A673 (cell line): ENCODE results near the gene CCDC14. TPM values are rescaled to one million over a fixed set of nuclear protein-coding genes. Genes with fewer than 3 reads are reported as not detected.

Source experiments
- BruUV-seq: library from RNA; stranded (reverse); fragments of 400-500 nt; replicated peaks from 2 replicates; lab custom pipeline; 2021; lab: Mats Ljungman, UMichigan
- CTCF ChIA-PET: fragments of 300-600 bp; sonication (Branson Sonifier 250); formaldehyde crosslinking; loops from one replicate; lab custom pipeline; 2022; ENCODE audit warnings: antibody characterized with exemption; lab: Charles Lee
- POLR2A ChIA-PET: fragments of 300-600 bp; sonication (Branson Sonifier 250); formaldehyde crosslinking; loops from one replicate; lab custom pipeline; 2022; ENCODE audit warnings: antibody characterized with exemption; ENCODE audit not compliant: low non-redundant PET; lab: Charles Lee
- DNase-seq: peaks from one replicate; pipeline ENCODE4 v3.0.0-alpha.2; 2015; ENCODE audit warnings: low spot score
- H3K27ac ChIP-seq: fragments of 200-600 bp; sonication (generic); 2 replicates; pipeline ENCODE4 v1.5.1; 2016; ENCODE audit warnings: mixed run types, low read depth, mild to moderate bottlenecking, mixed read lengths, antibody characterized with exemption, low read length; ENCODE audit not compliant: poor library complexity, severe bottlenecking
- H3K27me3 ChIP-seq: fragments of 200-600 bp; sonication (generic); replicated peaks from 2 replicates; pipeline ENCODE4 v1.6.1; 2017; ENCODE audit warnings: mixed run types, low read depth, mild to moderate bottlenecking, mixed read lengths, antibody characterized with exemption, low read length; ENCODE audit not compliant: insufficient read depth, poor library complexity
- H3K36me3 ChIP-seq: fragments of 200-600 bp; sonication (generic); 2 replicates; pipeline ENCODE4 v1.6.1; 2016; ENCODE audit warnings: mixed run types, mild to moderate bottlenecking, mixed read lengths, antibody characterized with exemption, low read length; ENCODE audit not compliant: insufficient read depth, poor library complexity, severe bottlenecking
- H3K4me1 ChIP-seq: fragments of 200-600 bp; sonication (generic); 2 replicates; pipeline ENCODE4 v1.6.1; 2017; ENCODE audit warnings: mixed run types, mild to moderate bottlenecking, mixed read lengths, antibody characterized with exemption, low read length; ENCODE audit not compliant: insufficient read depth, poor library complexity, severe bottlenecking
- H3K4me3 ChIP-seq: fragments of 200-600 bp; sonication (generic); 2 replicates; pipeline ENCODE4 v1.5.1; 2016; ENCODE audit warnings: low read depth, mixed run types, mild to moderate bottlenecking, mixed read lengths, low read length; ENCODE audit not compliant: poor library complexity, severe bottlenecking
- H3K9me3 ChIP-seq: fragments of 200-600 bp; sonication (generic); 2 replicates; pipeline ENCODE4 v1.6.1; 2016; ENCODE audit warnings: mixed run types, low read depth, mild to moderate bottlenecking, mixed read lengths, antibody characterized with exemption, low read length; ENCODE audit not compliant: poor library complexity, severe bottlenecking
- EZH2 ChIP-seq: fragments of 200-600 bp; sonication (generic); IDR thresholded peaks from 2 replicates; pipeline ENCODE4 v1.6.1; 2017; ENCODE audit warnings: borderline replicate concordance, low read depth, mild to moderate bottlenecking, mixed read lengths, antibody characterized with exemption, low read length; ENCODE audit not compliant: poor library complexity, severe bottlenecking
- intact Hi-C: fragments of 100-400 bp; cut with micrococcal nuclease; formaldehyde crosslinking; loops from one replicate; pipeline ENCODE4 v1.10.0; 2022; ENCODE audit not compliant: unreplicated experiment
- total RNA-seq: library from RNA; stranded (reverse); gene quantifications from 2 replicates; pipeline ENCODE4 v1.2.3, GENCODE V29; 2021
- TF ChIP-seq, protein P1 (sequence below): fragments of 300-800, 200-600 bp; sonication (generic); conservative IDR thresholded peaks from 2 replicates; pipeline ENCODE4 v1.5.1; 2017; ENCODE audit warnings: low read depth, mild to moderate bottlenecking, antibody characterized with exemption, low read length, moderate library complexity, mixed read lengths

Gene CCDC14
- total RNA-seq, 1 experiment from 2014 or later, result 81.2 TPM

DNA sequence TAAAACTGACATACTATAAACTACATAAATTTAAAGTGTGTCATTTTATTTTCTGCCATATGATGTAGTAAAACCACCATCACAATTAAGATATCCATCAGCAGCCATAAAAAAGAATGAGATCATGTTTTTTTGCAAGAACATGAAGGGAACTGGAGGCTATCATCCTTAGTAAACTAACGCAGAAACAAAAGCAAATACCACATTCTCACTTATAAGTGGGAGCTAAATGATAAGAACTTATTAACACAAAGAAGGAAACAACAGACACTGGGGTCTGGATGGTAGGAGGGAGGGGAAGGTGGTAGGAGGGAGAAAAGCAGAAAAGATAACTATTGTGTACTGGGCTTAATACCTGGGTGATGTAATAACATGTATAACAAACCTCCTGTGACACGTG lies 24.6 kb downstream of the CCDC14 start:
- BruUV-seq, result no TSS peak
- DNase-seq, result no peak
- no peak for TF ChIP-seq EZH2
- TF ChIP-seq, protein P1, sequence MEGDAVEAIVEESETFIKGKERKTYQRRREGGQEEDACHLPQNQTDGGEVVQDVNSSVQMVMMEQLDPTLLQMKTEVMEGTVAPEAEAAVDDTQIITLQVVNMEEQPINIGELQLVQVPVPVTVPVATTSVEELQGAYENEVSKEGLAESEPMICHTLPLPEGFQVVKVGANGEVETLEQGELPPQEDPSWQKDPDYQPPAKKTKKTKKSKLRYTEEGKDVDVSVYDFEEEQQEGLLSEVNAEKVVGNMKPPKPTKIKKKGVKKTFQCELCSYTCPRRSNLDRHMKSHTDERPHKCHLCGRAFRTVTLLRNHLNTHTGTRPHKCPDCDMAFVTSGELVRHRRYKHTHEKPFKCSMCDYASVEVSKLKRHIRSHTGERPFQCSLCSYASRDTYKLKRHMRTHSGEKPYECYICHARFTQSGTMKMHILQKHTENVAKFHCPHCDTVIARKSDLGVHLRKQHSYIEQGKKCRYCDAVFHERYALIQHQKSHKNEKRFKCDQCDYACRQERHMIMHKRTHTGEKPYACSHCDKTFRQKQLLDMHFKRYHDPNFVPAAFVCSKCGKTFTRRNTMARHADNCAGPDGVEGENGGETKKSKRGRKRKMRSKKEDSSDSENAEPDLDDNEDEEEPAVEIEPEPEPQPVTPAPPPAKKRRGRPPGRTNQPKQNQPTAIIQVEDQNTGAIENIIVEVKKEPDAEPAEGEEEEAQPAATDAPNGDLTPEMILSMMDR, result no peak
- H3K9me3 ChIP-seq, result no peaks in the 10 kb centered on the region
- no peak overlapping the region for H3K27ac ChIP-seq
- intact Hi-C loops, result no loop called here
- H3K4me3 ChIP-seq, result no peak overlapping the region
- H3K36me3 ChIP-seq, result peaks cover 53% of the 10 kb centered on the region
- H3K4me1 ChIP-seq, result no peaks in the 10 kb centered on the region
- CTCF ChIA-PET, result no interaction called here
- POLR2A ChIA-PET, result no interaction called here
- no peaks in the 10 kb centered on the region for H3K27me3 ChIP-seq

DNA sequence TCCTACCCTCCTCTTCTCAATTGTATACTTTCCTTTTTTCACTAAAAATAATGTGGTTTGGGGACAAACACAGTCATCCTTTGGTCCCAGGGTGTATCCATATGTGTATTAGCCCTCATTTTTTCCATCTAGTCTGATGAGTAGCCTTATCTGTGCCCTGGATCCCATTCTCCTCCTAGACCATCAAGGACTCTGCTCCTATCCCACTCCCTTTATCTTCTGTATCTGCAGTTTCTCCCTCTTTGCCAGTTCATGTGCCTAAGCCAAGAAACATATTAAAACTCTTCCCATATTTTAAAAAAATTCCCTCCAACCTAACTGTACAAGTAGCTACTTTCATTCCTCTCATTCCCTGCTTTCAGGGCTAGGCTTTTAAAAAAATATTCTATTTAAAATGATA lies 25.2 kb downstream of the CCDC14 start:
- Histone ChIP-seq H3K4me1 (no peaks in the 10 kb centered on the region), H3K27me3 (no peaks in the 10 kb centered on the region), H3K27ac (no peak overlapping the region), H3K4me3 (no peak overlapping the region), H3K9me3 (no peaks in the 10 kb centered on the region), H3K36me3 (peaks cover 58% of the 10 kb centered on the region)
- ChIA-PET CTCF (no interaction called here), POLR2A (no interaction called here)
- intact Hi-C loops, result no loop called here
- DNase-seq, result no peak
- no TSS peak for BruUV-seq
- TF ChIP-seq, protein P1, result no peak
- TF ChIP-seq EZH2, result no peak

DNA sequence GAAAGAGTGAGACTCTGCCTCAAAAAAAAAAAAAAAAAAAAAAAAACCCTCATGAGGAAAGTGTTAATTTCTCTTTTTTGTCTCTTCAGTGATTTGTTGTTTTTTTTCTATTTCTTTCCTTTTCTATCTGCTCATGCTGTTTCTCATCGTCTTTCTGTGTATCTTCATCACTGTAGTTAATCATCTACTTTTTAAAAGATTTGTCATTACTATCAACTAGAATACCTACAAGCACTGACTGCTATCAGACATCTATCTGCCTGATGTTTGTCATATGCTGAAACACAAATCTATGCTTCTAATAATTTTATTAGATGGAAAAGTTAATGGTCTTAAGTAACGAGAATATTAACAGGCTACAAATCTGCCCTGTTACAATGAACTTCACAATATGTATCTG lies 26.8 kb downstream of the CCDC14 start:
- POLR2A ChIA-PET, result no interaction called here
- no peak overlapping the region for H3K27ac ChIP-seq

More for the DNA sequence above, 26.8 kb downstream of the CCDC14 start:
- Histone ChIP-seq H3K36me3 (peaks cover 61% of the 10 kb centered on the region), H3K9me3 (no peaks in the 10 kb centered on the region), H3K4me1 (no peaks in the 10 kb centered on the region), H3K27me3 (no peaks in the 10 kb centered on the region), H3K4me3 (no peak overlapping the region)
- DNase-seq, result no peak
- TF ChIP-seq EZH2, result no peak
- TF ChIP-seq, protein P1, result no peak
- intact Hi-C loops, result no loop called here
- BruUV-seq, result no TSS peak
- CTCF ChIA-PET, result interaction anchor here (0.5 kb wide), 1 partner anchor 115 kb away, joined by 3 read pairs; no protein-coding TSS in a partner anchor
